Activated CD8-positive, alpha-beta memory T cell treated with anti-CD3 and anti-CD28 coated beads, Interleukin-2, amount 50 U/mL, for 24 hours (primary cell): Measurements from ENCODE around the gene FBRSL1.
"Not testable (repeated sequence)": the region's sequence is repeated elsewhere in the genome, so short reads cannot be mapped to it uniquely, and the experiment has no call there.

Experiments used
- DNase-seq: peaks from one replicate; pipeline ENCODE4 v3.0.0-alpha.2; 2020; ENCODE audit errors: extremely low read depth

Gene FBRSL1

DNA sequence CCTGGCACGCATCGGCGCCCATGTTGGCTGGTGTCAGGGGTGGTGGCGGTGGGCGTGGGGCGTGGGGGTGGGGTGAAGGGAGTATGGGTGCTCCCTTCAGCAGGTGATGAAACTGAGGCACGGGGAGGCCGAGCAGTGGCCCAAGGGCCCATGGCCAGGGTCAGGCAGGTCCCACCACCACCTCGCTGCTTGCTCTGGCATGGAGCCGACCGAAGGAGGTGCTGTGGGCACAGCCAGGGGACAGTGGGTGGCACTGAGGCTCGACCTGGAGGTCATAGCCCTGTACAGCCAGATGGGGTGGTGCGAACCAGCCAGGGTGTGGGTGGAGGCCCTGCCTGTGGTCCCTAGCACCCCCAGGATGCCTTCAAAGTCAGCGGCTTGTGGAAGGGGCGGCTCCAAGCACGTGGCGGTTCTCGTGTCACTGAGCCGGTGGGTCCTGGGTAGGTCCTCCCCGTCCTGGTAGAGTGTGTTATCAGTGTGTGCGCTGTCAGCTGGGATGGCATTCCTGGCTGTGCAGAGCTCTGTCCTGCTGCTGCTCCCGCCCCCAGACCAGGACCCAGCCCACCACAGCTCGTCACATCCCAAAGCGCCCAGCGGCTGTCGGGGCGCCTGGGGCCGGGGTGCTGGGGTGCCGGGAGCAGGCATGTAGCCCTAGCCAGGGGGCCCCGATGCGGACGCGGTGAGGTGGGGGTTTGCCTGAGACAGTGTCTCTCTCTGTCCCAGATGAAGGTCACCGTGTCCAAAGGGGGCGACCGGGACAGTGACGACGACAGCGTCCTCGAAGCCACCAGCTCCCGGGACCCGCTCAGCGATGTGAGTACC, 35.3 kb downstream of the FBRSL1 start:
- DNase-seq: no peak

DNA sequence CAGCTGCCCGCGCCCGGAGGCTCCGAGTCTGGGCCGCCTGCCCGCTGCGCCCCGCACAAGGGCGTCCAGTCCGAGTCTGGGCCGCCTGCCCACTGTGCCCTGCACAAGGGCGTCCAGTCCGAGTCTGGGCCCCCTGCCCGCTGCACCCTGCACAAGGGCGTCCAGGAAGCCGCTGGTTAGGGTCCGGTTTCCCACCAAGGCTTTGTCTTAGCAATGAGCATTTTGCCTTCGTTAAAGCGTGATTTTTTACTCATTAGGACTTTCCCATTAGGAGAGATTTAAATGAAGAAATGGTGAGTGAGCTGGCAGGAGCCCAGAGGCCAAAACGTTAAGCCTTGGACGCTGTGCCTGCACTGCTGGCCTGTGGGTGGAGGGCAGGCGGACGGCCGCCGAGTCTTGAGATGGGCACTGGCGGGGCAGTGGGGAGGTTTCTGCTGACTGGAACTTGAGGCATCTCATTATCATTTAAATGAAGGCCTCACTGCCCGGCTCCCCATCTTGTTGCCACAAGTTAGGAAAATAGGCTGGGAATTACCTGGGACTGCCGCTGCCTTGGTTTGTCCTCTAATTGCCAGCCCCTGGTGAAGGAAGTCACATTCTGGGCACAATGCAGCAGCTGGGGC, 36.0 kb downstream of the FBRSL1 start:
- DNase-seq: no peak

DNA sequence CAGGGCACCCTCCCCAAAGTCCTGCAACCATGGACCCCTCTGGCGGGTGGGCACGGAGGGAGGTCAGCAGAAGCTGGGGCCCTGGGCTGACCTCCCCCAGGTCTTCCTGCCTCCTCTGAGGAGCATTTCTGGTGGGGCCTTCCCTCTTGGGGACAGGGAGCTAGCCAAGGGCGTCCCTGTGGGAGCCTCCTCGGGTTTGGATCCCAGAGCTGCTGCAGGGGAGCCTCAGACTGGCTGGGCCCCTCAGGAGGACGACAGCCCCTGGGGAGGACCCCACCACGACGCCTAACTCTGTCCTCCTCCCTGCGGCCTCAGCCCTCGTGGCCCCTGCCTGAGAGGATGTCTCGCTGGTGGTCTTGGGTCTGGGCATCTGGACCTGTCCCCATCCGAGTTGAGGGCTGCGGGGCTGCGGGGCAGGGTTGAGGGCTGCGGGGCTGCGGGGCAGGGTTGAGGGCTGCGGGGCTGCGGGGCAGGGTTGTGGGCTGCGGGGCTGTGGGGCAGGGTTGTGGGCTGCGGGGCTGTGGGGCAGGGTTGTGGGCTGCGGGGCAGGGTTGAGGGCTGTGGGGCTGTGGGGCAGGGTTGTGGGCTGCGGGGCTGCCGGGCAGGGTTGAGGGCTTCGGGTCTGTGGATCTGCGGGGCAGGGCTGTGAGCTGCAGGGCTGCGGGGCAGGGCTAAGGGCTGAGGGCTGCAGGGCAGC, 37.4 kb downstream of the FBRSL1 start:
- DNase-seq: no peak

DNA sequence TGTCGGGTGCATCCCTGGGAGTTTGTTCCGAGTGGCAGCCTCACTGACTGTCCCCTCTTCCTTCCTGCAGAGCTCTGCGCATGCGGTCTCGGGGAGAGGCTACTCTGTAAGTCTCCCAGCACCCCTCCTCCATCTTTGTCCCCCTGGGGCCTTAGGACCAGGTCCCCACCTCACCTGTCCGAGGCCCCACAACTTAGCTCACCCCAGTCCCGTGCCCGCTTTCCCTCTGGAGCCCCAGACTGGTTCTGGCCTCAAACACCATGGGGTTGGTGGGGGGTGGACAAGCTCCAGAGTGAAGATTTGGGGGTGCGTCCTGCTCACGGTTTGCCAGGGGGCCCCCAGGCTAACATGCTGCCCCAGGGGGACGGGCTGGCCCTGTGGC, 37.9 kb downstream of the FBRSL1 start:
- no peak for DNase-seq

DNA sequence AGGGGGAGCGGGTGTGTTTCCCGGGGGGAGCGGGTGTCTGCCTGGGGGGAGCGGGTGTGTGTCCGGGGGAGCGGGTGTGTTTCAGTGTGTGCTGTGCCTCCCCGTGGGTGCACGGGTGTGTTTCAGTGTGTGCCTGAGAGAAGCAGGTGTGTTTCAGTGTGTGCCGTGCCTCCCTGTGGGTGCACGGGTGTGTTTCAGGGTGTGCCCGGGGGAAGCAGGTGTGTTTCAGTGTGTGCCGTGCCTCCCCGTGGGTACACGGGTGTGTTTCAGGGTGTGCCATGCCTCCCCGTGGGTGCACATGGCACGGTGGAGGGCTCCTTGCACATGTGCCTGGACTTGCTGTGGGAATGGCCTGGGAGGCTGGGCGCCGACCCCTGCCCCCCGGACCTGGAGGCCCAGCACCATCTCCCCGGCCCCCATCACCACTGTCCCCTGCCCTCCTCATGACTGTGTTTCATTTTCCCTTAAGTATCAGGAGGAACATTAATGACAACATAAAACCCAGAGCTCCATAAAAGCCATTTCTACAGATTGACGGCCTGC, 38.7 kb downstream of the FBRSL1 start:
- no peak for DNase-seq

DNA sequence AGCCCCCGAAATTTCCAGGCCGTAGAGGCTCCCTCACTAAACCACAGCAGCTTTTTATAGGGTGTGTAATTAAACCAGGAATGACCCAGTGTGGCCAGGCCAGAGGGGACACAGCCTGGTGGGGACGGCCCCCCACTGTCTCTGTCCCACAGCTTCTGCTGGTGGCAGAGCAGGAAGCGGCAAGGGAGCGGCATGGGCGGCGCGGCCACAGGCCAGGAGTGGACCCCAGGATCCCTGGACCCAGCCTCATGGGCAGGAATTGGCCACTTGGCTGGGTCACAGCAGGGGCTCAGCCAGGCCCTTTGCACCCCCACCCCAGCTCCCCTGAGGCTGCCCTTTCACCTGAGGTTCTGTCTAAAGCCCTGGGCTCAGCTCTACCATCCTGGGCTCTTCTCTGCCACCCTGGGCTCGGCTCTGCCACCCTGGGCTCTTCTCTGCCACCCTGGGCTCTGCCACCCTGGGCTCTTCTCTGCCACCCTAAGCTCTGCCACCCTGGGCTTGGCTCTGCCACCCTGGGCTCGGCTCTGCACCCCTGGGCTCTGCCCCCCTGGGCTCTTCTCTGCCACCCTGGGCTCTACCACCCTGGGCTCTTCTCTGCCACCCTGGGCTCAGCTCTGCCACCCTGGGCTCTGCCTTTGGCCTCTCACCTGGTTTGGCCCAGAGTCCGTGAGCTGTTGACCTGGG, 39.3 kb downstream of the FBRSL1 start:
- DNase-seq: no peak

DNA sequence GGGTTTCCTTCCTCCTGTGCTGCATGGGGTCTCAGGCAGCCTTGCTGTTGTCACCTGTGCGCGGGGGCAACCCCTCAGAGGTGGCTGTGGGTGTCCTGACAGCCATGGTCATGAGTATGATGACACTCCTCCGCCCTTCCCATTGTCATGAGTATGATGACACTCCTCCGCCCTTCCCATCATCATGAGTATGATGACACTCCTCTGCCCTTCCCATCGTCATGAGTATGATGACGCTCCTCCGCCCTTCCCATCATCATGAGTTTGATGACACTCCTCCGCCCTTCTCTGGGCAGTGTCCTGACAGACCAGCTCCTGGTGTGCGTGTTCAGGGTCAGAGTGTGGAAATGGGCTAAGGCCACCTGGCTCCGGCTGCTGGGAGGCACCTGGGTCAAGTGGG, 40.0 kb downstream of the FBRSL1 start:
- DNase-seq: no peak

DNA sequence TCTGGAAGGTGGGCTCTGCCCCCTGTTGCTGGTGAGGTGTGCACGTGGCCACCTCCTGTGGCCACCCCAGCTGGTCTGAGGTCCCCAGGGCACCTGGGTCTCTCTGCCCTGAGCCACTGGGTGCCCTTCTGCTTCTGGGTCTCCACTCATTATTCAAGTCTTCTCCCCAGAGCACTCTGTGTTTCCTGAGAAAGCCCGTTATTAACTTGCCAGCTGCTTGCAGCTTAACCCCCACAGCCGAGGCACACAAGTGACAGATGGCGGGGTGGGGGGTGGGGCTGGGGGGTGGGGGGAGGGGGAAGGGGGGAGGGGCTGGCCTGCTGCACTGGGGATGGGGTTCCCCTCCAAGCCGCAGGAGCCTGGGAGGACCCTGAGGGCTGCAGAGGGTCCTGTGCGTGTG, 40.5 kb downstream of the FBRSL1 start:
- no peak for DNase-seq

DNA sequence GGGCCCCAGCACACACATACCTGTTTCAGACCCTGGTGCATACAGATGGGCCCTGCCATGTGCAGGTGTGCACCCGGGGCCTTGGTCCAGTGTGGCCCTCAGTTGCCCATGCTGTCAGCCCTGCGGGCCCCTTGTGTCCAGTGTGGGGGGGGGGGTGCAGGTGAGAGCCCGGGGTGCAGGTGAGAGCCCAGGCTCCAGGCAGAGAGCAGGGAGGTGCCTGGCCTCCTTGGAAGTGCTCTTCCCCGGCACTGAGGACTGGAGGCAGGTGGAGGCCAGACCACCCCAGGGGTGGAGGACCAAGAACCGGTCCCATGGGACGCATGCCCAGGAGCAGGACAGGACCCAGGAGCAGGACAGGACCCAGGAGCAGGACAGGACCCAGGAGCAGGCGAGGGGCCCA, 40.9 kb downstream of the FBRSL1 start:
- DNase-seq: no peak

DNA sequence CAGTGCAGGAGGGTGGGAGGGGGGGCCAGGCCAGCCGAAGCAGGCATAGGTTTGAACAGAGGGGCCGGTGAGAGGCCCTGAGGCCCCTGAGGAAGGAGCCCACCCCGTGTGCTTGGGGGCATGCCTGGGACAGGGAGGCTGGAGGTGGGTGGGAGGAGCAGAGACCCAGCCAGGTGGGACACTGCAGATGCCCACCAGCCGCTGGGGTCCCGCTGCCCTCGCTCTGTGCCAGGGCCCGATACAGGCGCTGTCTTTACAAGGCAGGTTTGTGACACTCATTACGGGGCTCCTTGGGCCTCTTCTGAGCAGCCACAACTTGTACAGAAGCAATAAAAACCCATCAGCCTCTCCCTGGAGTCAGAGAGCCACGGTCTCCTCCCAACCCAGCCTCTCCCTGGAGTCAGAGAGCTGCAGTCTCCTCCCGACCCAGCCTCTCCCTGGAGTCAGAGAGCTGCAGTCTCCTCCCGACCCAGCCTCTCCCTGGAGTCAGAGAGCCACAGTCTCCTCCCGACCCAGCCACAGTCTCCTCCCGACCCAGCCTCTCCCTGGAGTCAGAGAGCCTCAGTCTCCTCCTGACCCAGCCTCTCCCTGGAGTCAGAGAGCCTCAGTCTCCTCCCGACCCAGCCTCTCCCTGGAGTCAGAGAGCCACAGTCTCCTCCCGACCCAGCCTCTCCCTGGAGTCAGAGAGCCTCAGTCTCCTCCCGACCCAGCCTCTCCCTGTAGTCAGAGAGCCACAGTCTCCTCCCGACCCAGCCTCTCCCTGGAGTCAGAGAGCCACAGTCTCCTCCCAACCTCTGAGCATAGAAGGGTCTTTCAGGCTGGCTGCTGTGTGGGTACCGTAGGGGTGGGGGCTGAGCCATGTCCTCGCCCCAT, 43.0 kb downstream of the FBRSL1 start:
- not testable (repeated sequence) for DNase-seq

DNA sequence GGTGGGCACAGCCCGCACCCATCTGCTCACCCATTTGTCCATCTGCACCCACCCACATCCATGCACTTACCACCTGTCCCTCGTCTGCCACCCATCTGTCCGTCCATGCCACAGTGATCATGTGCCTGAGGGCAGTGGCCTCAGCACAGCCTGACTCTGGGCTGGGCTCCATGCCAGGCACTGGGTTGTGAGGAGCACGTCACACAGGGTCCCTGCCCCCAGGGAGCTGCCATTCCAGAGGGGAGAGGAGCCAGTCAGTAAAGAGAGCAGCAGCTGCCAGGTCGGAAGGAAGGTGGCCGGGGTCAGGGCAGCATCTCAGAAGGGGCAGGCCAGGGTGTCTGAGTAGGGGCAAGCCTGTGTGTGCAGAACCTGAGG, 43.6 kb downstream of the FBRSL1 start:
- DNase-seq: no peak

DNA sequence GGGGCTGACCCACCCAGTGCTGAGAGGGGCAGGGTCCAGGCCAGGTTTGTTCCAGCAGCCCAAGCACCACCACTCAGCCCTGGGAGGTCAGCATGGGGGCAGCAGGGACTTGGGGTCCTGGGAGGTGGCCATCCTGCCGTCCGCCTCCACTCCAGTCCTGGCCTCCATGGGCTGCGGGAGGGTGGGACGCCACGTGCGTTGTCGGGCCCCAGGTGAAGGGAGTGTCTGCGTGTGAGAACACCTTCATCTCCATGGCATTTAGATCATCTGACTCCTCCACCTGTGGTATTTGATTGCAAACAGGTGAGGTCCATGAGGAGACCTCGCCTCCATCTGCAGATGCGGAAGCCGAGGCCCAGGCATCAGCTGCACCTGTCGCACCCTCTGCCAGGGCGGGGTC, 44.1 kb downstream of the FBRSL1 start:
- no peak for DNase-seq

DNA sequence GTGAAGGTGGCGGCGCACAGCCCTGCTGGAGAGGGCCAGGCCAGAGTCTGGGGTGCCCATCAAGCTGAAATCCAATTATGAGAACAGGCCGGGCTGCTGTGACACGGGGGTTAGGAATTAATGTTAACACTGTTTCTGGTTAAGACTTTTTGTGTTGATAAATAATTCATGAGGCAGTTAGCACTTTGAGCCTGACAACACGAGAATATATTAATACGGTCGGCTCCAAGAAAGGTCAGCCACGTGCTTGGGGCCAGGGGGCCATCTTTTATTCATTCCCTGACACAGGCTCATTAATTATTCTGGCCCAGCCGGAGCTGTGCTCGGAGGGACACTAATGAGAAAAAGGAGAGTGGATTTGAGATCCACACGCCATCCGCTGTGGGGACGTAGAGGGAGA, 45.1 kb downstream of the FBRSL1 start:
- DNase-seq: no peak

DNA sequence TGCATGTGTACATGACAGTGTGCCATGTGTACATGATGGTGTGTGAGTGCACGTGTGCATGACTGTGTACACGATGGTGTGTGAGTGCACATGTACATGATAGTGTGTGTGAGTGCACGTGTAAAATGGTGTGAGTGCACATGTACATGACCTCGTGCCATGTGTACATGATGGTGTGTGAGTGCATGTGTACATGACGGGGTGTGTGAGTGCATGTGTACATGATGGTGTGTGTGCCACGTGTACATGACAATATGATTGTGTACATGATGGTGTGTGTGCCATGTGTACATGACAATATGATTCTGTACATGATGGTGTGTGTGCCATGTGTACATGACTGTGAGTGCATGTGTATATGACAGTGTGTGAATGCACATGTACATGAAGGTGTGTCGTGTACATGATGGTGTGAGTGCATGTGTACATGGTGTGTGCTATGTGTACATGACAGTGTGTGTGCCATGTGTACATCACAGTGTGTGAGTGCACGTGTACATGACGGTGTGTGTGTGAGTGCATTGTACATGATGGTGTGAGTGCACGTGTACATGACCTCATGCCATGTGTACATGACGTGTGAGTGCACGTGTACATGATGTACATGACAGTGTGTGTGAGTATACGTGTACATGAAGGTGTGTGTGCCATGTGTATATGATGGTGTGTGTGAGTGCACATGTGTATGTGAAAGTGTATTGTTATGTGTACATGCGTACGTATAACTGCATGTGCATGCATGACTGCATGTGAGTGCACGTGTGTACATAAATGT, 46.3 kb downstream of the FBRSL1 start:
- no peak for DNase-seq

DNA sequence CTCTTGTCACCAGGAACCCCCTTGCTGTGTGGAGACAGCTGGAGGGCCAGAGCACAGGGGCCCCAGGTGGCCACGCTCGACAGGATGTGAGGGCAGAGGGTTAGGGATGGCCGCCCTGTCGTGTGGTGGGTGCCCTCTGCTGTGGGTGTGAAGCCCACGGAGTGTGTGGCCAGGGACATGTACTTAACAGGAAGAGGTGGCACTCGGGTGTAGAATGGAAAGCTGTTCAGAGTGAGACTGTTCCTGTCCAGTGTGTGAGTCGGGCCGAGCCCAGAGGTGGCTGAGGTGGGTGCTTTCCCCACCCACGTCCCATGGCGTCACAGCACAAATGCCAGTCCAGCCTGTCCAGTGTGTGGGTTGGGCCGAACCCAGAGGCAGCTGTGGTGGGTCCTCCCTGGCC, 47.1 kb downstream of the FBRSL1 start:
- DNase-seq: no peak

DNA sequence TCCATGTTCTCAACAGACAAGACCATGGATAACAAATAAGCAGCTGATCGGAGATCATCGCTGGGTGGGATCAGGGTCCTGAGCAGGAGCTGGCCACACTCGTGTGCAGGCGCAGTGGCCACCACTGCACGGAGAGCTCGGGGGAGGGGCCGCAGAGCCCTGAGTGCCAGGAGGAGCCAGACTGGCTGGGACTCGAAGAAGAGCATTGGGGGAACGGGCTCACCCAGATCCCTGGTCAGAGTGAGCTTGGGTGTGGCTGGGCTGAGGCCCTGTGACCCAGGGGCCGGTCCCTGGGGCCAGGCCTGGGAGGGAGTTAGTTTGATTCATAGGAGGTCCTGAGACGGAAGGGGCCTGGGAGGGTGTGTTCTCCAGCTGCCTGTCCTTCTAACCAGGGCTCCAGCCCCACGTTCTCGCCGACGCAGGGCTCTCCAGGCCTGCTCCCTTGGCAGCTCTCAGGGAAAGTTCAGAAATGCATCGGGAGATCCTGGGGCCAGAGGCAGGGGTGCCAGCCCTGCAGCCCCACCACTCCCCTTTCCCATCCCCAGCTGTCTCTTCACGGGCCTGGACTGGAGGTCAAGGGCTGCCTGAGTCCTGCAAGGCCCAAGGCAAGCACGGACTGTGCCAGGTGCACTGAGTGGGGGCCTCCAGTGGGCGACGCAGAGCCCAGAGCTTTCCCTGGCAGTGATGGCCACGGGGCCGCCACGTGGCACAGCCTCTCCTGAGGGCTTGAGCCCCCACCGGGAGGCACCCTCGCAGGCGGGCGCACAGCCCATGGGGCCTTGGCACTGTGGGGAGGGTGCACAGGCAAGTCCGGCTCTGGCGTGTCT, 48.1 kb downstream of the FBRSL1 start:
- DNase-seq: no peak

DNA sequence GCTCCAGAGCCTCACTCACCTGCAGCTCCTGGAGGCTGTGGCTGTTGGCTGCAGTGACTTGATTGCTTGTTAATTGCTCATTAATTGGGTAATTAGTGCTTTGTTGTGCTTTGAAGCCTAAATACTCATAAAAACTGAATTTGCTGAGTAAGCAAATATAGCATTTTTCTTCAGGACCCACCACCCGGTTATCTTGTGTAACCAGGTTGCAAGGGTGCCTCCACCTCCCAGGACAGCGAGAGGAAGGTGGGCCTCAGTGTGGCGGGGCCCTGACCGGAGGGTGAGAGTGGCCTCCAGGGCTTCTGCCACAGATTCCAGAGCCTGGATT, 48.7 kb downstream of the FBRSL1 start:
- no peak for DNase-seq

DNA sequence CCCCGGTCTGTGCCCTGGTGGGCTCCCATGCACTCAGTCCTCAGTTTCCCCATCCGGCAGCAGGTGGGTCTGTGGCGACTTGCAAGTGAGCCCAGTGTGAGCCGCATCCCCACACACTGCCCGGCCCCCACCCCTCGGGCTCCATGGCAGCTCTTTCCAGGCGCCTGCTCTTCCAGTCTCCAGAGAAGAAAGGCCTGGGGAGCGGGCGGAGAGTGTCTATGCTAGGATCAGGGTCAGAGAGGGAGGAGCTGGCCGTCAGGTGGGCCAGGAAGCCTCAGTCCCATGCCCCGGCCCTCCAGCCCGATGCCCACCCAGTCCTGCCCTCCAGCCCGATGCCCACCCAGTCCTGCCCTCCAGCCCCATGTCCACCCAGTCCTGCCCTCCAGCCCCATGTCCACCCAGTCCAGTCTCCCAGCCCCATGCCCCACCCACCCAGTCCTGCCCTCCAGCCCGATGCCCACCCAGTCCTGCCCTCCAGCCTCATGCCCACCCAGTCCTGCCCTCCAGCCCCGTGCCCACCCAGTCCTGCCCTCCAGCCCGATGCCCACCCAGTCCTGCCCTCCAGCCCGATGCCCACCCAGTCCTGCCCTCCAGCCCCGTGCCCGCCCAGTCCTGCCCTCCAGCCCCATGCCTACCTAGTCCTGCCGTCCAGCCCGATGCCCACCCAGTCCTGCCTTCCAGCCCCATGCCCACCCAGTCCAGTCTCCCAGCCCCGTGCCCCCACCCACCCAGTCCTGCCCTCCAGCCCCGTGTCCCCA, 49.2 kb downstream of the FBRSL1 start:
- no peak for DNase-seq

DNA sequence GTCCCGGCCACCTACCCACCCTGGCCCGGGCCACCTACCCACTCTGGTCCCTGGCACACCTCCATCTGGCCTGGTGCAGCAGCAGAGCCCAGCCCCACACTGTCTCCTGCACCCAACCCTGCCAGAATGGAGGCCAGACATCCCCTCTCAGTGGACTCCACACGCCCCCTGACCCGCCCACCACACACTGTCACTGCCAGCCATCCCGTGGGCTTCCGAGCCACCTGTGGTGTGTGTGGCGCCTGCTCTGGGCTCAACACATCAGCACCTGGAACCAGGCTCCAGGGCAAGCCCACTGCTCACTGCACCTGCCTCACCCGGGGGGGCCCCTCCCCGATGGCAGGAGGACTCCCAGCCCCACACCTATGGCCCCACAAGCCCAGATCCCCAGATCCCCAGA, 50.5 kb downstream of the FBRSL1 start:
- DNase-seq: no peak
